Nucleus accumbens (tissue), 56 donors: ENCODE measurements around the gene RBKS.
"Not testable (repeated sequence)": the region's sequence is repeated elsewhere in the genome, so short reads cannot be mapped to it uniquely, and the experiment has no call there.

Experiments used
- DNase-seq, 56 donors: peaks; one replicate each; lab custom pipeline; 2025; lab: John Stamatoyannopoulos, UW

Gene RBKS

GRCh38 chr2:27907547-27907946 lies 17.4 kb upstream of the RBKS start:
- DNase-seq: no peak

- DNase-seq: no peak
These were observed 15.9 kb upstream of the RBKS start for GRCh38 chr2:27906074-27906473.

- no peak for DNase-seq
These were observed 14.1 kb upstream of the RBKS start for GRCh38 chr2:27904405-27904665.

- DNase-seq: no peak
These were observed 13.6 kb upstream of the RBKS start for GRCh38 chr2:27903649-27904404.

- no peak for DNase-seq
These were observed 12.8 kb upstream of the RBKS start for GRCh38 chr2:27903018-27903417.

GRCh38 chr2:27902098-27902497 lies 11.9 kb upstream of the RBKS start:
- DNase-seq: no peak

- DNase-seq: peak in 3 of 56 donors; percentile 9 to 23 (median 11)
These were observed 11.0 kb upstream of the RBKS start for GRCh38 chr2:27901234-27901633.

GRCh38 chr2:27897717-27898116 lies 7.5 kb upstream of the RBKS start:
- DNase-seq: no peak

- DNase-seq: no peak
These were observed 2.8 kb upstream of the RBKS start for GRCh38 chr2:27893006-27893405.

GRCh38 chr2:27891673-27892105 lies 1.5 kb upstream of the RBKS start:
- no peak for DNase-seq

- peak in 44 of 56 donors; percentile 2 to 78 (median 43) for DNase-seq
These were observed 911 bp upstream of the RBKS start for GRCh38 chr2:27890924-27891672.

GRCh38 chr2:27889774-27890145 lies 427 bp downstream of the RBKS start:
- DNase-seq: peak in 8 of 56 donors; percentile 7 to 42 (median 22)

GRCh38 chr2:27888790-27889189 lies 1.4 kb downstream of the RBKS start:
- no peak for DNase-seq

- no peak for DNase-seq
These were observed 2.4 kb downstream of the RBKS start for GRCh38 chr2:27887830-27888229.

- no peak for DNase-seq
These were observed 3.1 kb downstream of the RBKS start for GRCh38 chr2:27887111-27887510.

GRCh38 chr2:27886322-27886721 lies 3.9 kb downstream of the RBKS start:
- no peak for DNase-seq

GRCh38 chr2:27885661-27886060 lies 4.5 kb downstream of the RBKS start:
- no peak for DNase-seq

GRCh38 chr2:27885234-27885633 lies 5.0 kb downstream of the RBKS start:
- DNase-seq: no peak

GRCh38 chr2:27884601-27885000 lies 5.6 kb downstream of the RBKS start:
- DNase-seq: no peak

- not testable (repeated sequence) for DNase-seq
These were observed 7.6 kb downstream of the RBKS start for GRCh38 chr2:27882584-27882922.

GRCh38 chr2:27881815-27882583 lies 8.2 kb downstream of the RBKS start:
- DNase-seq: not testable (repeated sequence)

GRCh38 chr2:27878825-27879224 lies 11.4 kb downstream of the RBKS start:
- DNase-seq: no peak
